Keratinocyte (primary cell): ENCODE results near the gene CEP63. TPM values are rescaled to one million over a fixed set of nuclear protein-coding genes. Genes with fewer than 3 reads are reported as not detected.

Source experiments
- DNase-seq: peaks from one replicate; pipeline ENCODE4 v3.0.0-alpha.2; 2011; ENCODE audit warnings: low read depth, missing footprints, low spot score
- FAIRE-seq: peaks from 2 replicates; lab custom pipeline; 2011; peaks lifted over from hg19 to GRCh38; lab: Jason Lieb, UNC
- H2AFZ ChIP-seq: 2 replicates; pipeline ENCODE4 v1.6.0; 2012; ENCODE audit warnings: low read length, control low read depth, inconsistent platforms; ENCODE audit not compliant: control insufficient read depth
- H3K27ac ChIP-seq: 2 replicates; pipeline ENCODE4 v1.5.1; 2011; ENCODE audit warnings: low read length; ENCODE audit not compliant: control insufficient read depth, insufficient read depth
- H3K27me3 ChIP-seq: 3 replicates; pipeline ENCODE4 v1.6.0; 2011; ENCODE audit warnings: low read length; ENCODE audit not compliant: control insufficient read depth, insufficient read depth; ENCODE audit errors: extremely low read depth
- H3K36me3 ChIP-seq, 2 experiments: 2 replicates in 1 of 2; 3 replicates in 1 of 2; pipeline ENCODE4 v1.5.1; 2011; ENCODE audit warnings: low read length in 2 of 2, mild to moderate bottlenecking in 1 of 2; ENCODE audit not compliant: control insufficient read depth in 2 of 2, insufficient read depth in 2 of 2; ENCODE audit errors: extremely low read depth in 1 of 2
- H3K4me1 ChIP-seq: 3 replicates; pipeline ENCODE4 v1.5.1; 2011; ENCODE audit warnings: low read length; ENCODE audit not compliant: control insufficient read depth, insufficient read depth; ENCODE audit errors: extremely low read depth
- H3K4me2 ChIP-seq: 3 replicates; pipeline ENCODE4 v1.6.0; 2011; ENCODE audit warnings: low read depth, low read length; ENCODE audit not compliant: control insufficient read depth, insufficient read depth; ENCODE audit errors: extremely low read depth
- H3K4me3 ChIP-seq, 3 experiments: fragments of 200-600 bp in 1 of 3; sonication (generic) in 1 of 3; 2 replicates in 2 of 3; 3 replicates in 1 of 3; pipeline ENCODE4 v1.5.1; 2011 to 2016; ENCODE audit warnings: low read length in 3 of 3, mild to moderate bottlenecking in 3 of 3, control low read depth in 2 of 3, inconsistent platforms in 1 of 3, low read depth in 1 of 3, mixed read lengths in 1 of 3, mixed run types in 1 of 3, moderate library complexity in 1 of 3; ENCODE audit not compliant: control insufficient read depth in 2 of 3, insufficient read depth in 2 of 3; ENCODE audit errors: extremely low read depth in 1 of 3
- H3K79me2 ChIP-seq: 2 replicates; pipeline ENCODE4 v1.6.0; 2012; ENCODE audit warnings: low read length; ENCODE audit not compliant: control insufficient read depth, insufficient read depth
- H3K9ac ChIP-seq: 3 replicates; pipeline ENCODE4 v1.6.0; 2011; ENCODE audit warnings: low read length; ENCODE audit not compliant: control insufficient read depth, insufficient read depth; ENCODE audit errors: extremely low read depth
- H3K9me1 ChIP-seq: 3 replicates; pipeline ENCODE4 v1.6.0; 2011; ENCODE audit warnings: low read length; ENCODE audit not compliant: control insufficient read depth, insufficient read depth; ENCODE audit errors: extremely low read depth
- H3K9me3 ChIP-seq: 2 replicates; pipeline ENCODE4 v1.5.1; 2012; ENCODE audit warnings: low read depth, low read length; ENCODE audit not compliant: control insufficient read depth
- H4K20me1 ChIP-seq: 3 replicates; pipeline ENCODE4 v1.6.0; 2011; ENCODE audit warnings: low read length; ENCODE audit not compliant: control insufficient read depth, insufficient read depth; ENCODE audit errors: extremely low read depth
- CTCF ChIP-seq, 3 experiments: IDR thresholded peaks in 1 of 3; conservative IDR thresholded peaks in 1 of 3; optimal IDR thresholded peaks in 1 of 3; 2 replicates in 2 of 3; 3 replicates in 1 of 3; pipeline versions ENCODE3 to v1.5.1; 2011; ENCODE audit warnings: low read length in 3 of 3, mild to moderate bottlenecking in 3 of 3, moderate library complexity in 2 of 3, control low read depth in 1 of 3, inconsistent platforms in 1 of 3; ENCODE audit not compliant: insufficient read depth in 2 of 3; ENCODE audit errors: extremely low read depth in 1 of 3
- EZH2 ChIP-seq: IDR thresholded peaks from one replicate; pipeline ENCODE4 v1.6.1; 2012; ENCODE audit warnings: inconsistent platforms, mild to moderate bottlenecking, low read length, moderate library complexity
- dilution Hi-C: fragments of 300-500 bp; cut with MboI; formaldehyde crosslinking; loops from one replicate; pipeline ENCODE4 v1.7.0; 2020; ENCODE audit warnings: low sequenced_read_pairs; ENCODE audit not compliant: extremely low pct_ligation_motif_present
- polyA plus RNA-seq, 5 experiments: library from polyadenylated mRNA; depleted of rRNA in 3 of 5; stranded (reverse) in 3 of 5; stranded (forward) in 1 of 5; unstranded in 1 of 5; fragments of >200 nt; gene quantifications; 1 replicate in 1 of 5; 2 replicates in 3 of 5; 3 replicates in 1 of 5; pipeline versions ENCODE4 v1.2.1 to v1.2.3, GENCODE V29; 2011 to 2012; ENCODE audit warnings: missing spikeins in 2 of 5, low read depth in 1 of 5, low replicate concordance in 1 of 5

The CEP63 gene
- polyA plus RNA-seq, 1 donor (not counting 4 experiments of a cell fraction or from before 2014, with no cell fraction given) = 10.1 TPM

DNA sequence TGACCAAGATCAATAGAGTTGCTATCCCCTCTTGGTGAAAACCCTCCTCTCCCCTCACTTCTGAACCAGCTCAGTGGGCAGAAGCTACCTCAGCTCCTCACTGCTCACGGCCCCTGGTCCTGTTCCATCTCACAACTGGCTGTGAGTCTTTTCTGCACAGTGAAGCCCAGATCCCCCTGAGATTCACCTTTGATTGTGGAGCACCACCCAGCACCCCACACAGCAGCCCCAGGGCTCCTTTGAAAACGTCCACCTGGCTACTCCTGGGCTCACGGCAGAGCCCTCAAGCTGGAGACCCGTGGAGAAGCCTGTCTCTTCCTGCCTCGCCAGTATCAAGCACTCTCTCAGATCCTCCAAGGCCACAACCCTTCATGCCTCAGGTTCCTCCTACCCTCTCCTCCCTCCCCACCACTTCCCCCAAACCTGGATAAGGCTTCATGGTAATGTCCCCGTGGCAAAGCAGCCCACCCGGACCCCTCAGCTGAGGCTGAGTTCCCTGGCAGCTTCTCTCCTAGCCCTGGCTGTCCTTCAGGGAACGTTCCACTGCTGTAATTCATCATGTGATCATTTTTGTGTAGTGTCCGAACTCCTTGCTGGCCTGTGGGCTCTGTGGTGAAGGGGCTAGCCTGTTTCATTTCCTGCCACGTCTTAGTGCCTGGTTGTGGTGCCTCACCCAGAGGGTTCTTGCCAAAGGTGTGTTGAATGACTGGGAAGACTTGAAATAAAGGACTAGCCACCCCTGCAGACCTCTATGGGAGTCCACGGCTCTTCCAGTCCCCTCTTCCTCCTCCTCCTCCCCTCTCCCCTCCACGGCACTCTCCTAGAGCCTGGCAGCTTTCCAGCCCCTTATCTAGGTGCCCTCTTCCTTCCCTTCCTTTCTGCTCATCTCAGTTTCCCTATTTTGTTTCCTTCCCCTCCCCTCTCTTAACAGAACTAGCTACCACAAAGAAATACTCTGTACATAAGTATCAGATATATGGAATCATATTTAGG lies 120.5 kb downstream of the CEP63 start:
- TF ChIP-seq CTCF (optimal IDR thresholded peaks at IDR 0.05 in 1 of 3, IDR thresholded peaks at IDR 0.05 in 1 of 3, conservative IDR thresholded peaks at IDR 0.05 in 1 of 3; ENCODE audit: extremely low read depth in 1 of 3, insufficient read depth in 2 of 3, low read length in 3 of 3) = no peak
- TF ChIP-seq EZH2 = no peak
- no peak for DNase-seq
- no peak overlapping the region for H3K9ac ChIP-seq
- no peaks in the 10 kb centered on the region for H3K79me2 ChIP-seq
- no peaks in the 10 kb centered on the region for H3K9me3 ChIP-seq
- dilution Hi-C loops = no loop called here
- FAIRE-seq = no peak
- no peak overlapping the region for H2AFZ ChIP-seq
- H3K27me3 ChIP-seq = peaks cover 6% of the 10 kb centered on the region
- no peaks in the 10 kb centered on the region for H3K36me3 ChIP-seq
- no peaks in the 10 kb centered on the region for H4K20me1 ChIP-seq
- H3K4me1 ChIP-seq = peaks cover 2% of the 10 kb centered on the region
- H3K4me2 ChIP-seq = no peak overlapping the region
- no peaks in the 10 kb centered on the region for H3K9me1 ChIP-seq
- H3K4me3 ChIP-seq = no peak overlapping the region
- no peak overlapping the region for H3K27ac ChIP-seq

DNA sequence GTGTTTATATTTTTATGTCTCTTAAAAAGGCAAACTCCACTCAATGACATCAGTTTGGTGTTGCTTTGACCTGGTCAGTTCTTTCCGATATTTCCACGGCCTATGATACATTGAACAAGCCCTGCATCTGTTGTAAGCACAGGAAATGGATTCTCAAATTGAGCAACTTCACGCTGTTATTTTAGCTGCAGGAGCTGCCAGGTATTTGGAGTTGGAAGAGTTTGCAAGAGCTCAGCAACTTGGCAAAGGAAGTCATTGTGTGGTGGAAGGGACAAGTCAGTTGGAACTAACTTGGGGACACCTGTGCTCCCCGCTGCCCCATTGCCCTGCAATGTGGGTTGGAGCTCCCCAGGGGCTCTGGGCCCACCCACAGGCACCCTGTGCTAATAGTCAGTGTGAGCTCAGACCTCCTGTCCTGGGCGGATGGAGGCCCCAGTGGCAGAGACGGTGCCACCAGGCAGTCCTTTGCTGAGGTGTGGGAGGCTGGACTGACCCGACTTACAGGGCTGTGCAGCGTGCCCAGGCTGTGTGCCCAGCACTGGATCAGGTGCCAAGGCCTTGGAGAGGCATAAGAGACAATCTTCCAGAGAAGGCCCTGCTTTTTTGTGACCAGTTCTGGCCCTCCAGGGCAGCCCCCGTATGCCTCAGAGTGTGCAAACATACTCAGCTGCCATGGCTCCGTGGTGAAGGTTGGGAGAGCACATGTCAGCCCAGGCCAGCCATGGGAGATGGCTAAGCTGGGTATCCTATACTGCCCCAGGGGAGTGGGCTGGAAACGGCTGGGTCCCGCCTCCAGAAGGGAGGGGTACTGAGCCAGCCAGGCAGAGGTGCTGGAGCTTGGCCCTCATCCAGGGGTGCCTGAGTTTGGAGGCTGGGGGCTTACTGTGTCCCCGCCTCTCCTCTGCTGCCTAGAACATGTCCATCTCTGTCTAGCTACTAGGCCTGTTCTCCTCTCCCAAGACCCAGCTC lies 121.5 kb downstream of the CEP63 start:
- Histone ChIP-seq H3K79me2 (no peaks in the 10 kb centered on the region), H3K4me2 (no peak overlapping the region), H3K9me1 (no peaks in the 10 kb centered on the region), H3K27me3 (peaks cover 6% of the 10 kb centered on the region), H3K4me1 (no peaks in the 10 kb centered on the region), H3K4me3 (no peak overlapping the region), H4K20me1 (no peaks in the 10 kb centered on the region), H3K27ac (no peak overlapping the region), H3K9me3 (no peaks in the 10 kb centered on the region), H3K9ac (no peak overlapping the region), H3K36me3 (no peaks in the 10 kb centered on the region), H2AFZ (no peak overlapping the region)
- DNase-seq (no peak), FAIRE-seq (no peak)
- dilution Hi-C loops = no loop called here
- TF ChIP-seq CTCF (optimal IDR thresholded peaks at IDR 0.05 in 1 of 3, IDR thresholded peaks at IDR 0.05 in 1 of 3, conservative IDR thresholded peaks at IDR 0.05 in 1 of 3; ENCODE audit: extremely low read depth in 1 of 3, insufficient read depth in 2 of 3, low read length in 3 of 3) (no peak), EZH2 (no peak)
